CD14-positive monocyte (primary cell): ENCODE measurements around the gene ME1. TPM values are rescaled to one million over a fixed set of nuclear protein-coding genes. Genes with fewer than 3 reads are reported as not detected.

ENCODE experiments used
- DNase-seq, 3 donors: peaks; one replicate each; pipeline ENCODE4 v3.0.0-alpha.2; 2011 to 2022
- H2AFZ ChIP-seq: 2 replicates; pipeline ENCODE4 v1.6.0; 2012; ENCODE audit warnings: mild to moderate bottlenecking, low read depth, low read length, inconsistent platforms; ENCODE audit not compliant: insufficient read depth, poor library complexity, severe bottlenecking
- H3K27ac ChIP-seq, 2 donors: 1 replicate in 1 of 2; 2 replicates in 1 of 2; pipeline ENCODE4 v1.5.1; 2012 to 2013; ENCODE audit warnings: low read length in 2 of 2, control low read depth in 1 of 2, inconsistent platforms in 1 of 2, low read depth in 1 of 2, mild to moderate bottlenecking in 1 of 2
- H3K27me3 ChIP-seq, 2 donors: one replicate each; pipeline versions ENCODE4 v1.6.0 to v1.6.1; 2011 to 2013; ENCODE audit warnings: low read length in 2 of 2; ENCODE audit not compliant: control insufficient read depth in 2 of 2, insufficient read depth in 2 of 2
- H3K36me3 ChIP-seq, 2 donors: replicated peaks in 1 of 2; 1 replicate in 1 of 2; 2 replicates in 1 of 2; pipeline versions ENCODE4 v1.5.1 to v1.6.1; 2012 to 2013; ENCODE audit warnings: low read length in 2 of 2, control low read depth in 1 of 2, inconsistent platforms in 1 of 2, mild to moderate bottlenecking in 1 of 2; ENCODE audit not compliant: insufficient read depth in 2 of 2, control insufficient read depth in 1 of 2
- H3K4me1 ChIP-seq, 2 donors: 1 replicate in 1 of 2; 2 replicates in 1 of 2; pipeline versions ENCODE4 v1.5.1 to v1.6.1; 2012 to 2013; ENCODE audit warnings: low read length in 2 of 2, control low read depth in 1 of 2, inconsistent platforms in 1 of 2, mild to moderate bottlenecking in 1 of 2, moderate library complexity in 1 of 2; ENCODE audit not compliant: insufficient read depth in 2 of 2, control insufficient read depth in 1 of 2
- H3K4me2 ChIP-seq: replicated peaks from 2 replicates; pipeline ENCODE3; 2012; ENCODE audit warnings: low read length, moderate library complexity, mild to moderate bottlenecking; ENCODE audit not compliant: poor library complexity, severe bottlenecking; ENCODE audit errors: extremely low read depth
- H3K4me3 ChIP-seq, 3 experiments: fragments of 200-600 bp in 1 of 3; sonication (generic) in 1 of 3; replicated peaks in 1 of 3; 1 replicate in 2 of 3; 2 replicates in 1 of 3; pipeline ENCODE4 v1.5.1; 2011 to 2013; ENCODE audit warnings: low read length in 3 of 3, mild to moderate bottlenecking in 3 of 3, control low read depth in 2 of 3, low read depth in 2 of 3, inconsistent platforms in 1 of 3, moderate library complexity in 1 of 3
- H3K79me2 ChIP-seq: 2 replicates; pipeline ENCODE4 v1.6.0; 2012; ENCODE audit warnings: mild to moderate bottlenecking, control low read depth, inconsistent platforms, low read length, moderate library complexity; ENCODE audit not compliant: insufficient read depth
- H3K9ac ChIP-seq: 2 replicates; pipeline ENCODE4 v1.6.0; 2017; ENCODE audit warnings: low read length, mild to moderate bottlenecking; ENCODE audit not compliant: insufficient read depth, poor library complexity, severe bottlenecking
- H3K9me3 ChIP-seq, 2 donors: replicated peaks in 1 of 2; 1 replicate in 1 of 2; 2 replicates in 1 of 2; pipeline versions ENCODE4 v1.5.1 to v1.6.1; 2012 to 2013; ENCODE audit warnings: low read length in 2 of 2, control low read depth in 1 of 2; ENCODE audit not compliant: control insufficient read depth in 1 of 2, insufficient read depth in 1 of 2
- H4K20me1 ChIP-seq: 2 replicates; pipeline ENCODE4 v1.6.0; 2012; ENCODE audit warnings: mild to moderate bottlenecking, low read length, control low read depth, moderate library complexity; ENCODE audit not compliant: insufficient read depth
- H3K27ac Mint-ChIP-seq, 7 donors: one replicate each; pipeline ENCODE4 v1.8.0; 2020; ENCODE audit warnings: mild to moderate bottlenecking in 7 of 7, mixed read lengths in 7 of 7, moderate library complexity in 6 of 7, inconsistent platforms in 2 of 7
- H3K27me3 Mint-ChIP-seq, 3 donors: one replicate each; pipeline ENCODE4 v1.8.0; 2021 to 2022; ENCODE audit warnings: low read depth in 3 of 3, mild to moderate bottlenecking in 3 of 3, mixed read lengths in 3 of 3, moderate library complexity in 3 of 3, inconsistent platforms in 1 of 3
- H3K36me3 Mint-ChIP-seq, 2 donors: one replicate each; pipeline ENCODE4 v1.8.0; 2020; ENCODE audit warnings: mixed read lengths in 2 of 2, inconsistent platforms in 1 of 2, mild to moderate bottlenecking in 1 of 2
- H3K4me1 Mint-ChIP-seq: one replicate; pipeline ENCODE4 v1.8.0; 2020; ENCODE audit warnings: mild to moderate bottlenecking, mixed read lengths
- H3K4me3 Mint-ChIP-seq, 2 donors: one replicate each; pipeline ENCODE4 v1.8.0; 2020; ENCODE audit warnings: mild to moderate bottlenecking in 2 of 2, mixed read lengths in 2 of 2, moderate library complexity in 1 of 2
- H3K9me3 Mint-ChIP-seq, 7 donors: one replicate each; pipeline ENCODE4 v1.8.0; 2020 to 2022; ENCODE audit warnings: mixed read lengths in 7 of 7, mild to moderate bottlenecking in 6 of 7, moderate library complexity in 6 of 7, inconsistent platforms in 2 of 7
- WGBS: methylation state at CpG from one replicate; pipeline ENCODE4 v1.1.5; 2013; ENCODE audit warnings: missing lambda C conversion rate; ENCODE audit not compliant: insufficient coverage; 5-methylcytosine and 5-hydroxymethylcytosine counted together
- intact Hi-C, 2 donors: fragments of 100-400 bp; cut with micrococcal nuclease; formaldehyde crosslinking; loops; one replicate each; pipeline versions ENCODE4 v1.15.0 to v1.15.1; 2023
- polyA plus RNA-seq, 3 donors: library from polyadenylated mRNA; depleted of rRNA in 1 of 3; unstranded in 2 of 3; stranded (reverse) in 1 of 3; fragments of 300-500 nt in 2 of 3; fragments of >200 nt in 1 of 3; fragmentation: Illumina TruSeq in 2 of 3; gene quantifications; 1 replicate in 2 of 3; 2 replicates in 1 of 3; pipeline ENCODE4 v1.2.3, GENCODE V29; 2012 to 2021
- TF ChIP-seq, protein P1 (sequence below): fragments of 200-600 bp; IDR thresholded peaks from one replicate; pipeline ENCODE4 v1.8.0; 2022; ENCODE audit warnings: antibody characterized with exemption, mild to moderate bottlenecking

The ME1 gene
- polyA plus RNA-seq, 3 donors, result 1.3 to 4.0 (median 2.1) TPM

DNA sequence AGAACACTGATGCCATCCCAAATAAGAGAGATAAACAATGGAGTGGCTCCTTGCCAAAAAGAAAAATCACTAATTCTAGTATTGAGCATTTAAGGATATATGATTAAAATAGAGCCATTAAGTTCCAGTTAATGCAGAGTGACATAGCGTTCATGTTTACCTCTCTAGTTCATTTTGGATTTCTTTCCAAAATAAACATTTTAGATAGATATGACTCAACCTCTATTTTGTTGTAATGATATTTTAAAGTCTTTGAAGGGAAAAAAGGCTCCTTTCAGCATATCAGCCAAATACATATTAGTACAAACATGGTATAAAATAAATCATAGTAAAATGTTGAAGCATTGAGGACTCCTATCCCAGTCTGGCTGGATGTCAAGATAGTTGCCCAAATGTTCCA lies 204.3 kb downstream of the ME1 start:
- H2AFZ ChIP-seq, result no peak overlapping the region
- Mint-ChIP-seq H3K27me3 (peaks cover 0 to 5% (median 1%) of the 10 kb centered on the region in 3 donors), H3K27ac (no peak overlapping the region), H3K4me1 (no peaks in the 10 kb centered on the region), H3K4me3 (no peak overlapping the region), H3K9me3 (no peaks in the 10 kb centered on the region), H3K36me3 (no peaks in the 10 kb centered on the region)
- H3K4me3 ChIP-seq, result no peak overlapping the region
- intact Hi-C loops, result loop anchor here (10.0 kb wide), 1 partner anchor 288 kb away; the partner anchor contains the start of gene PRSS35 (in 2 of the 2)
- no peaks in the 10 kb centered on the region for H3K36me3 ChIP-seq
- no peaks in the 10 kb centered on the region for H3K4me1 ChIP-seq
- H3K27ac ChIP-seq, result no peak overlapping the region
- H3K27me3 ChIP-seq, result no peaks in the 10 kb centered on the region
- no peak overlapping the region for H3K4me2 ChIP-seq
- DNase-seq, result no peak
- H4K20me1 ChIP-seq, result no peaks in the 10 kb centered on the region
- TF ChIP-seq, protein P1, sequence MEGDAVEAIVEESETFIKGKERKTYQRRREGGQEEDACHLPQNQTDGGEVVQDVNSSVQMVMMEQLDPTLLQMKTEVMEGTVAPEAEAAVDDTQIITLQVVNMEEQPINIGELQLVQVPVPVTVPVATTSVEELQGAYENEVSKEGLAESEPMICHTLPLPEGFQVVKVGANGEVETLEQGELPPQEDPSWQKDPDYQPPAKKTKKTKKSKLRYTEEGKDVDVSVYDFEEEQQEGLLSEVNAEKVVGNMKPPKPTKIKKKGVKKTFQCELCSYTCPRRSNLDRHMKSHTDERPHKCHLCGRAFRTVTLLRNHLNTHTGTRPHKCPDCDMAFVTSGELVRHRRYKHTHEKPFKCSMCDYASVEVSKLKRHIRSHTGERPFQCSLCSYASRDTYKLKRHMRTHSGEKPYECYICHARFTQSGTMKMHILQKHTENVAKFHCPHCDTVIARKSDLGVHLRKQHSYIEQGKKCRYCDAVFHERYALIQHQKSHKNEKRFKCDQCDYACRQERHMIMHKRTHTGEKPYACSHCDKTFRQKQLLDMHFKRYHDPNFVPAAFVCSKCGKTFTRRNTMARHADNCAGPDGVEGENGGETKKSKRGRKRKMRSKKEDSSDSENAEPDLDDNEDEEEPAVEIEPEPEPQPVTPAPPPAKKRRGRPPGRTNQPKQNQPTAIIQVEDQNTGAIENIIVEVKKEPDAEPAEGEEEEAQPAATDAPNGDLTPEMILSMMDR, result no peak
- no peak overlapping the region for H3K9ac ChIP-seq
- H3K9me3 ChIP-seq, result no peaks in the 10 kb centered on the region
- no CpG with 5 or more reads among the region's 1 CpG for WGBS
- H3K79me2 ChIP-seq, result no peaks in the 10 kb centered on the region

DNA sequence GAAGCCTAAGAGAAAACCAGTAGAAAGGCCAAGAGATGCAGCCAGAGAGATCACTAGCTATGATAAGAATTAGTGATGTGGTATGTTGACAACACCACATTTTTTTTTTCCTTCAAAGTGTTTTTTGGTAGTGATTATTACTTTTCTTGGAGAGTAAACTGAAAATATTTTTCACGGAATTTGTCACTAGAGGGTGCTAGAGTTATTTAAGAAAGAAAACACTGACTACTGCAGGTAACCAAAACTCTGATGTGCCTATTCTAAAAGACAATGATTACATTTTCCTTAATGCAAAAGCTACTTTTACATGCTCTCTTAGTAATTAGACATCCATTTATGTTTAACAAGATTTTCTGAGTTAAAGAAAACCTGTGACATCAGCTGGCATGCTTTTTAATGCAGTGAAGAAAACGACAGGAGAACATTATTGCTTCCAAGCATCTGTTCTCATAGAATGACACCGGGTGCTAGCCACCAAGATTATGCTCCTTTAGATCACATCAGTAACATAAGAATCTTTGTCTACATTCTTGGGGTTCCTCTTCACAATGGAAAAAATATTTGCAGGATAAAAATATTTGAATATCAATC lies 208.9 kb downstream of the ME1 start:
- H3K4me1 ChIP-seq, result no peaks in the 10 kb centered on the region
- WGBS, result 63% methylated on average over 2 of the region's 3 CpGs

More for the DNA sequence above, 208.9 kb downstream of the ME1 start:
- H3K27ac Mint-ChIP-seq, result no peak overlapping the region
- no peaks in the 10 kb centered on the region for H3K9me3 Mint-ChIP-seq
- H3K27ac ChIP-seq, result no peak overlapping the region
- no peak overlapping the region for H3K9ac ChIP-seq
- H3K4me3 Mint-ChIP-seq, result no peak overlapping the region
- no peaks in the 10 kb centered on the region for H3K27me3 ChIP-seq
- no peaks in the 10 kb centered on the region for H3K4me1 Mint-ChIP-seq
- intact Hi-C loops, result loop anchor here (10.0 kb wide), 1 partner anchor 293 kb away; the partner anchor contains the start of gene PRSS35 (in 2 of the 2)
- no peak overlapping the region for H3K4me3 ChIP-seq
- H3K9me3 ChIP-seq, result no peaks in the 10 kb centered on the region
- H3K36me3 Mint-ChIP-seq, result no peaks in the 10 kb centered on the region
- no peak overlapping the region for H3K4me2 ChIP-seq
- H2AFZ ChIP-seq, result no peak overlapping the region
- peak; percentile 2 to 33 (median 9) for DNase-seq
- H3K27me3 Mint-ChIP-seq, result peaks cover 1 to 2% (median 1%) of the 10 kb centered on the region in 3 donors
- H4K20me1 ChIP-seq, result no peaks in the 10 kb centered on the region
- no peaks in the 10 kb centered on the region for H3K79me2 ChIP-seq
- H3K36me3 ChIP-seq, result no peaks in the 10 kb centered on the region
- TF ChIP-seq, protein P1, result peak; percentile 55
